DMS153 treated with DMSO at 0.1 percent for 48 hours (cell line): Measurements from ENCODE around the gene VSIR.

ENCODE experiments used
- DNase-seq: peaks from one replicate; lab custom pipeline; 2025; ENCODE audit not compliant: unreplicated experiment; lab: John Stamatoyannopoulos, UW

VSIR gene

DNA sequence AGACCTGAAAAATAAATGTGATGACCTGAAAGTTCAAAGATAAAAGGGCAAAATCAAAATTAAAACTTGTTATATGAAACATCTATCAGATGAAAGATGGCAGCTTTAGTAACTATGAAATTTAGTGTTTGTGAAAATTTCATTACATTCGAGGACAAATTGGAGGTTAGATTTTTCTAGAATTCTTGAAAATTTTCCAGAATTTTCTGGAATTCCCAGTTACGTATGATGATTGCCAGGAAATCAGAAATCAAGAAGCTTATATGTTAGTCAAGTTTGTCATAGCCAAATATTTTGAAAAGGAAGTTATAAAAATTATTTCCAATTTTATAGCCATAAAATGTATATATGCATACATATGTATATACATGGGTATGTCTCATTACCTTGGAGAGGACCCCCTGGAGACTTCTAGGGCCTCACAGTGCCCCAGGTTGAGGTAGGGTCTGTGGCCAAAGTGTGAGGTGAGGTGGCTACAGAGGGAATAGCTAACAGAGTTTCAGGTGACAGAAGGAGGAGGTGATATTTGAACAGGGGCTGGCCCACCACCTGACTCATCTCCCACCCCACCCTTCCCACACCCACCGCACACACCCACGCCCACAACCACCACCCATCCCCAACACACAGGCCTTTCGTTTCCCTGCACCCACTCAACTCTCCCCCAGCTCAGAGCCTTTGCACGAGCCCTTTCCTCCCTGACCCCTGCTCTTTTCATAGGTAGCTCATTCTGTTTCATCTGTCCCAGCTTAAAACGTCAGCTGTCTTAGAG lies 75.2 kb downstream of the VSIR start:
- DNase-seq = no peak
